RWPE1 (cell line): ENCODE results near the gene UCP3.

Experiments used
- CTCF ChIA-PET: fragments of 350-600 bp; sonication (Branson Sonifier 250); formaldehyde crosslinking; extraction: SDS; loops from one replicate; lab custom pipeline; 2021; lab: Yijun Ruan, JAX
- POLR2A ChIA-PET: fragments of 400-600 bp; formaldehyde crosslinking; extraction: SDS; loops from one replicate; lab custom pipeline; 2020; ENCODE audit warnings: antibody characterized with exemption; ENCODE audit not compliant: low non-redundant PET; lab: Yijun Ruan, JAX
- DNase-seq: peaks from one replicate; pipeline ENCODE4 v3.0.0; 2012; ENCODE audit warnings: low spot score
- H3K27ac ChIP-seq: fragments of 450-650 bp; 2 replicates; pipeline ENCODE4 v1.5.1; 2017
- CTCF ChIP-seq: fragments of 450-650 bp; conservative IDR thresholded peaks from 2 replicates; pipeline ENCODE4 v1.5.1; 2017; ENCODE audit warnings: low read depth, mild to moderate bottlenecking

The UCP3 gene

DNA sequence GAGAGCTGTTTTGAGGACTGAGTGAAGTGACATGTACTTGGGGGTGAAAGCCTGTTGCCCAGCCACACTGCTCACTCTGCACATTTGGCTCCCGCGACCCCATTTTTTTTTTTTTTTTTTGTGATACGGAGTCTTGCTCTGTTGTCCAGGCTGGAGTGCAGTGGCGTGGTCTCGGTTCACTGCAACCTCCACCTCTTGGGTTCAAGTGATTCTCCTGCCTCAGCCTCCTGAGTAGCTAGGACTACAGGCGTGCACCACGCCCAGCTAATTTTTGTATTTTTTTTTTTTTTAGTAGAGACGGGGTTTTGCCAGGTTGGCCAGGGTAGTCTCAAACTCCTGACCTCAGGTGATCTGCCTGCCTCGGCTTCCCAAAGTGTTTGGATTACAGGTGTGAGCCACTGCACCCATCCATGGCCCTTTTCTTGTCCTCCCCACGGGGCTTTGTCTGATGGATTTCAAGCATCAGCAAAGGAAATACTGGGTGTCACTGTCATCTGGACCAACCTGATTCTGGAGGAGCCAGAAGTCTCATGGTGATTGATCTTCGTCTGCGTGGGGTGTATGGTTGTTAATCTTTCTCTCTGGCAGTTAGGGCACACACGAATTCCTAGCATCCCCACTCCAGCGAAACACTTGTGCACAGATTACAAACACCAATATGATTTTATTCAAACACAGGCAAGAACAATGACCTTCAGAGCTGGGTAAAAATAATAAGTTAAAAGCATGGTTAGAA is 3.4 kb upstream of the UCP3 start:
- POLR2A ChIA-PET, result no interaction called here
- no peak for DNase-seq
- no peak for TF ChIP-seq CTCF
- CTCF ChIA-PET, result no interaction called here
- no peak overlapping the region for H3K27ac ChIP-seq

DNA sequence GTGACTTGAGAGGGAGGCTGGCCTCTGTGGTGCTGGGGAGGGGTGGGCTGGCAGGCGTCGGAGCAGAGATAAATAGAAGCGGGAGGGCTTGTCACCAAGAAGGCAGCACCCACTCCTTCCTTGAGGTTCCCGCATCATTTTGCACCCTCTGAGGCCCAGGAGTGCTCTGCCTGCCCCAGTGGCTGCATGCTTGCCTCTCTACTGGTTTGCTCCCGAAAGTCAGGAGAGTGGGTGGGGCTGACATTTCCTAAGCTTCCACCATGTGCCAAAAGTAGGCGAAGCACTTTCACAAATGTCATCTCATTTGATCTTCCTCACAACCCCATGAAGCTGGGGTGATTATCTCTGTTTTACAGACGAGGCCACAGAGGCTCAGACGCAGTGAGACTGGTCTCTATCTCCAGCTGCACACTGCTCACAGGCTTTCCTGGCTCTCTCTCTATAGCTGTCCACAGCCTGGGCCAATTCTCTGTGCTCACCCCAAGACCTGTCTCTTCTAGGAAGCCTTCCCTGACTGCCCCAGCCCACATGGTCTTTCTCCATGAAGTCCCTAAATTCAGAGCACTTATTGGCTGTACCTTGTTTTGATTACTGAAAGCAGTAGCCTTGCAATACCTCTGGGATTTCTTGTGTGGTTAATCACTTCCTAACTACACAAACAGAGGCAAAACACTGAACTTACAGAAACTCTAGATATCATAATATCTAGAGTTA is 2.6 kb upstream of the UCP3 start:
- no peak for TF ChIP-seq CTCF

DNA sequence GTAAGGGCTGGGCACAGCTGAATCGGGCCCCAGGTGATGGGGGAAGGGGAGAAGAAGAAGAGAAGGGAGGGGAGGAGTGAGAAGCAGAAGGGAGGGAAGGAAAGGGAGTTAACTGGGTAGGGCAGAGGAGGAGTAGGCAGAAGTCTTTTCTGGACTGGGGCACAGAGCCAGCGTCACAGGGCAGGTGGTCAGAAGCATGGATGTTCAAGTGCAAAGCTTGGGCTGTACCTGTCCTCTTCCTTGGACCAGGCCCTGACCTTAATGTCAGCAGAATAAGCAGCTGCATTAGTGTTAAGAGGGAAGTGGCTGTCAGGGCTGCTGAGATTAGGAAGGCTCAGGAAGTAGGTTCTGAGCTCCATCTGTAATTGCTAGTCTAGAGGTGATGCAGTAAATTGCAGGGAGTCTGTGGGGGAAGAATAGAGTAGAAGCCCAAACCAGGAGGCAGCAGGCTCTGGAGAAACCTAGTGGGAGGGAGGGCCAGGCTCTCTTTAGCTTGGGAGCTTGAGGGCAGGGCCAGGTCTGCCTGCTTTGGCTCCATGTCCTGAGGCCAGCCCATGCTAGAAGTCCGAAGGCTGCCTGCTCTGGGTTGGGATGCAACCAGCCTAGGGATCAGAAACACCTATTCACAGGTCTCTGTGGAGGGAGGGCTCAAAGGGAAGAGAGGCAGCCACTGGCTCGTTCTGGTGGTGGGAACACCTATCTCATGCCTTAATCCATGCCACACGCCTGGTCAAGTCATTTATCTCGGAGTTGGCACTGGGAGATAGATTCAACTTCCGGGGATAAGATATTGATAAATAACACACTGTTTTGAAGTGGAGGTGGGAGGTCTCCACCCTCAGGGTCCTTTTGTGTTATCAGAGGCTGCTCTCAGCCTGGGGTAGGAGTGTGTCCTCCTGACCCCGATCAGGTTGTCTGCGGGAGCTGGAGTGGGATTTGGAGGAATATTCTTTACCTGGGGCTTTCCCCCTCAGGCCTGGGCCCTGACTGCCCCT is 1.7 kb upstream of the UCP3 start:
- POLR2A ChIA-PET, result no interaction called here
- no peak overlapping the region for H3K27ac ChIP-seq

More for the DNA sequence above, 2.6 kb upstream of the UCP3 start:
- POLR2A ChIA-PET, result no interaction called here
- no peak for DNase-seq
- no peak overlapping the region for H3K27ac ChIP-seq
- CTCF ChIA-PET, result interaction anchor here (0.7 kb wide), 1 partner anchor 241 kb away, joined by 4 read pairs; no protein-coding TSS in a partner anchor

GRCh38 chr11:74009675-74010305 is 905 bp upstream of the UCP3 start:
- no peak overlapping the region for H3K27ac ChIP-seq
- ChIA-PET POLR2A (no interaction called here), CTCF (no interaction called here)
- no peak for TF ChIP-seq CTCF
- no peak for DNase-seq

More for the DNA sequence above, 1.7 kb upstream of the UCP3 start:
- CTCF ChIA-PET, result interaction anchor here (0.6 to 0.7 kb wide), 2 partner anchors 11 to 242 kb away, joined by 3 to 4 read pairs; no protein-coding TSS in a partner anchor
- no peak for TF ChIP-seq CTCF
- DNase-seq, result no peak

DNA sequence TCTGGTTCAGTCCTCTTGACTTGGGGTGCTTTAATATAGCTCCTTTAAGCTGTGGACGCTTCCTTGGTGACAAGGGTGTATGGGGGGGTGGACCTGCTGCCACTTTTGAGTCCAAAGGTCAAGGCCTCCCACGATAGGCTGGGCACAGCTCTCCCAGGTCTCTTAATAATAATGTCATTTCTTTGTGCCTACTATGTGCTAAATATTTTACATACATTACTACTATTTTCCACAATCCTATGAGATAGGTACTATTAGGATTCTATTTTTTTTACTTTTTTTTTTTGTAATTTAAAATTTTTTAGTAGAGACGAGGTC is 304 bp upstream of the UCP3 start:
- DNase-seq, result no peak
- no peak overlapping the region for H3K27ac ChIP-seq
- POLR2A ChIA-PET, result no interaction called here
- CTCF ChIA-PET, result no interaction called here
- TF ChIP-seq CTCF, result no peak
